Measurements from ENCODE around the gene XYLT2. TPM values are rescaled to one million over a fixed set of nuclear protein-coding genes. Genes with fewer than 3 reads are reported as not detected.

The XYLT2 gene
- total and polyA plus RNA-seq, 2 of the 8 experiments (the other 6 are each of a cell fraction or from before 2014, with no cell fraction given) = 28.0 to 29.9 TPM

- FAIRE-seq = no peak
- ChIA-PET CTCF (ENCODE audit: partially characterized antibody) (interaction anchor here (0.6 to 6.4 kb wide), 5 partner anchors 14 to 173 kb away, joined by 3 to 47 read pairs (median 12); partner anchors contain the start of gene COL1A1), POLR2A (ENCODE audit: partially characterized antibody) (interaction anchor here (0.8 to 1.4 kb wide), 2 partner anchors 45 to 52 kb away, joined by 3 read pairs; no protein-coding TSS in a partner anchor)
- no peaks in the 10 kb centered on the region for H3K79me2 ChIP-seq (ENCODE audit: control insufficient read depth in 1 of 2, insufficient read depth in 2 of 2, low read length in 2 of 2)
- H2BK20ac ChIP-seq (ENCODE audit: low read length) = no peak overlapping the region
- no peaks in the 10 kb centered on the region for H3K23me2 ChIP-seq (ENCODE audit: low read depth, low read length)
- no peaks in the 10 kb centered on the region for H3K79me1 ChIP-seq (ENCODE audit: low read depth, low read length)
- no peak for DNase-seq (ENCODE audit: low read depth in 1 of 2, low spot score in 2 of 2)
- H2AFZ ChIP-seq (ENCODE audit: low read length) = no peak overlapping the region
- H3K14ac ChIP-seq (ENCODE audit: insufficient read length) = no peak overlapping the region
- peaks cover 2 to 12% (median 7%) of the 10 kb centered on the region in 4 experiments; a peak in 4 of 7 replicates for H3K4me1 ChIP-seq (replicated peaks in 1 of 4; ENCODE audit: control insufficient read depth in 3 of 4, insufficient read depth in 4 of 4, low read length in 3 of 4)
- H3K9ac ChIP-seq (replicated peaks in 1 of 4; ENCODE audit: extremely low read depth in 1 of 4, low read depth in 3 of 4, low read length in 3 of 4) = no peak overlapping the region
- H3K23ac ChIP-seq (ENCODE audit: insufficient read length) = no peak overlapping the region
- WGBS, 2 experiments (ENCODE audit: extremely low coverage in 1 of 2, insufficient coverage in 1 of 2, insufficient read length in 1 of 2, insufficient replicate concordance in 2 of 2, low coverage in 1 of 2, low lambda C conversion rate in 2 of 2, missing lambda C conversion rate in 1 of 2) = 73% methylated on average over 3 of the region's 3 CpGs; no CpG with 5 or more reads in 1 of the 2 experiments
- no peaks in the 10 kb centered on the region for H3K36me3 ChIP-seq (ENCODE audit: control insufficient read depth in 2 of 4, insufficient read depth in 4 of 4, low read length in 3 of 4)
- 0 out of 4 replicates have a peak, but pooled peaks cover 0 to 3% of the 10 kb centered on the region in 2 experiments for H3K9me3 ChIP-seq (ENCODE audit: insufficient read depth in 2 of 2, low read depth in 1 of 2, low read length in 1 of 2)
- H2BK5ac ChIP-seq (ENCODE audit: low read depth, low read length) = no peak overlapping the region
- H4K5ac ChIP-seq (ENCODE audit: insufficient read length, low read depth, low read length) = no peak overlapping the region
- H3K18ac ChIP-seq (ENCODE audit: extremely low read depth, low read length) = no peak overlapping the region
- H2AK5ac ChIP-seq (ENCODE audit: low read depth, low read length) = no peak overlapping the region
- H4K20me1 ChIP-seq (replicated peaks in 1 of 2; ENCODE audit: control insufficient read depth in 1 of 2, insufficient read depth in 2 of 2, low read length in 2 of 2) = no peaks in the 10 kb centered on the region
- no peak overlapping the region for H2BK12ac ChIP-seq (ENCODE audit: low read depth, low read length)
- H3K56ac ChIP-seq (replicated peaks; ENCODE audit: insufficient read length, low read depth, low read length) = no peak overlapping the region
- no peaks in the 10 kb centered on the region for H3K27me3 ChIP-seq (replicated peaks in 1 of 4; ENCODE audit: control insufficient read depth in 3 of 4, extremely low read depth in 1 of 4, insufficient read depth in 3 of 4, low read length in 3 of 4)
- 0 out of 2 replicates have a peak overlapping the region, but pooled peaks have one; percentile 30 for H3K27ac ChIP-seq (ENCODE audit: low read depth, low read length)
- no peak overlapping the region for H3K4ac ChIP-seq (replicated peaks; ENCODE audit: insufficient read length, low read depth, low read length)
- no peak overlapping the region for H2BK120ac ChIP-seq (replicated peaks; ENCODE audit: low read depth, low read length)
- H2BK15ac ChIP-seq (ENCODE audit: low read length) = no peak overlapping the region
- H4K8ac ChIP-seq (ENCODE audit: extremely low read depth, insufficient read depth, low read length) = no peak overlapping the region
- H3K4me3 ChIP-seq (ENCODE audit: extremely low read depth in 1 of 4, insufficient read depth in 2 of 4, low read depth in 3 of 4, low read length in 4 of 4) = no peak overlapping the region
- H4K91ac ChIP-seq (replicated peaks; ENCODE audit: insufficient read length, low read length) = no peak overlapping the region
- H3K4me2 ChIP-seq (ENCODE audit: insufficient read depth in 1 of 2, low read depth in 2 of 2, low read length in 2 of 2) = no peak overlapping the region; a peak in 1 of 4 replicates
- TF ChIP-seq CHD1 (IDR thresholded peaks at IDR 0.05; ENCODE audit: low read depth, low read length) (no peak), BACH1 (IDR thresholded peaks at IDR 0.05; ENCODE audit: low read length) (no peak), CTCF (IDR thresholded peaks at IDR 0.05; ENCODE audit: control extremely low read depth in 1 of 3, insufficient read depth in 1 of 3, low read depth in 1 of 3, low read length in 3 of 3) (no peak), TAF7 (optimal IDR thresholded peaks at IDR 0.05; ENCODE audit: borderline replicate concordance, low read depth, low read length) (no peak), SP2 (IDR thresholded peaks at IDR 0.05; ENCODE audit: low read length) (no peak), CEBPB (IDR thresholded peaks at IDR 0.05; ENCODE audit: low read depth, low read length) (no peak), HDAC2 (IDR thresholded peaks at IDR 0.05; ENCODE audit: borderline replicate concordance in 1 of 2, low read depth in 2 of 2, low read length in 2 of 2) (no peak), EZH2 (IDR thresholded peaks at IDR 0.05; ENCODE audit: low read depth, low read length, severe bottlenecking) (no peak), CBX5 (IDR thresholded peaks at IDR 0.05; ENCODE audit: low read depth, low read length) (no peak), GABPA (IDR thresholded peaks at IDR 0.05; ENCODE audit: borderline replicate concordance, insufficient read depth, low read length) (no peak)
Measured at GRCh38 chr17:50310455-50311111, 35.3 kb upstream of the XYLT2 start.
